Activated CD4-positive, alpha-beta T cell treated with anti-CD3 and anti-CD28 coated beads, Interleukin-2, Interleukin-6, amounts not matched to agents 100 ng/mL and 50 ng/mL, durations not matched to agents 16 hours and 8 hours (primary cell): ENCODE data around the gene TBC1D2B.
A peak's percentile ranks its signal among the peaks of the same experiment; 100 is the strongest.
"Not testable (repeated sequence)": the region's sequence is repeated elsewhere in the genome, so short reads cannot be mapped to it uniquely, and the experiment has no call there.

Source experiments
- DNase-seq: peaks from one replicate; pipeline ENCODE4 v3.0.0-alpha.2; 2020

Gene TBC1D2B

GRCh38 chr15:77998592-77998991, 78.9 kb downstream of the TBC1D2B start:
- DNase-seq, result no peak

- DNase-seq, result not testable (repeated sequence)
Observed at GRCh38 chr15:77997761-77998554, 79.6 kb downstream of the TBC1D2B start.

DNA sequence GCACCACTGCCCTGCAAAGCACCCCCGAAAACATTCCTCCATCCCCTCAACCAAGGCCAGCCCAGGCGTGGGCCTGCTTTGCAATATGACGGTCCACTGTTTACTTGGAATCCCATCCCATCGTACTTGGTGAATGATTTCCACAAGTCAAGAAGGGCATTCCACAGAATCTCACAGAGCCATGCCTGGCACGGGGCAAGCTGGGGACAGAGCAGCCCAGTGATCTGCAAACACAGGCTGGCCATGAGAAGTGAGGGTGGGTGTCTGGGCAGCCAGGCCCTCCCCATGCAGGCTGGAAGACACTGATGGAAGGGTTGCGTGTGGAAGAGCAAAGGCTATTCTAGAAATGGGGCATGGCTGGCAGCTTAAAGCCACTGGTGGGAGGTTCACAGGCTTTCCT, 80.3 kb downstream of the TBC1D2B start:
- DNase-seq, result not testable (repeated sequence)

DNA sequence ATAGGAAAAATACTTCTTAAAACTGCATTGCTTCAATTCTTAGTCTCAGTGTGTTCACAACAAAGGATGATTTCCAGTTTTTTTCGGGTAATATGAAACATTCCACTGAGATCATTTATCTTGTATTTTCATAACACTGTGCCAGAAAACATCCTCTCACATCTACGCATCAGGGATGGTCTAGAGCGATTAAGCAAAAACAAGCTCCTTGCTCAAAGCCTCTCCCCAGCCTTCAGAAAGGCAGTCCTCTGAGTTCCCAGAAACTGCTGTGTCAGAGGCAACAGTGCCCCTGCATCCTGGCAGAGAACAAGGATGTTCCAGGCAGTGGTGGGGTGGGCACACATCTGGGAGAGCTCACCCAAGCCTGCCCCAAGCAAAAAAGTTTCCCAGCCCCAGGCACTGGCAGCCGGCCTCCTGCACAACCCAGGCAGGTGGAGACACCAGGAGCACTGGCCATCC, 80.8 kb downstream of the TBC1D2B start:
- not testable (repeated sequence) for DNase-seq

DNA sequence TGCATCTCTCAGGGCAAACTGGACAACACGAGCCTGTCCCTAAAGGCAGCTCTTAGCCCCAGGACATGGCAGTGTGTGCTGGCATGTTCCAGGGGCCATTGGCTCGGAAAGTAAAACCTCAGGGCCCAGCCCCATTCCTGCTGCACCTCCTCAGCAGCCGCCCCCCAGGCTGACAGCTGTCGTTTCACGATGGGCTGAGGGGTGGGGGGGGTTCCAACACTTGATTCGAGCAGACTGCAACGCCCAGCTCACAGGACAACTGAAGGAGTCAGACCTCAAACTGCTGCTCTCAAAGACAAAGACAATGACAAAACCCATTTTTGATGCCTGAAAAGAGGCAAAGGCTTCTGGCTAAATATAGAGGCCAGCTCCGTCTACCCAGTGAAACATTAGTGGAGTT, 81.3 kb downstream of the TBC1D2B start:
- not testable (repeated sequence) for DNase-seq

DNA sequence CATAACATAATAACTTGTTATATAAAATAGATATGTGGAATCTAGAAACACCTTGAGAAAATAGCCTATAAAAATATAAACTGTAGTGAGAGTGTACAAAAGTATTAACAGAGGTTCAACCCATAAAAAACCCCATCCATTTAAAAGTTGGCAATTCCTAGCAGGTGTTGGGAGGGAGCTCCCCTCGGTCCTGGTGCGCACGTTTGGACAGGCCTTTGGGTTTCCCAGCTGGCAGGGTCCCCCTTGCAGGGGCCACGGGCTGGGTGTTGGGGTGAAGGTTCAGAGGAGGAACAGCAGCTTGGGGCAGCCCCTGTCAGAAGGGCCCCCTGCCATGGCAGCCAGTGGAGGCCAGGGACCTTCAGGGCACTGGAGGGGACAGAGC, 82.0 kb downstream of the TBC1D2B start:
- not testable (repeated sequence) for DNase-seq

- DNase-seq, result not testable (repeated sequence)
Observed at GRCh38 chr15:77994893-77995536, 82.5 kb downstream of the TBC1D2B start.

- DNase-seq, result peak; percentile 42
Observed at GRCh38 chr15:77993970-77994693, 83.4 kb downstream of the TBC1D2B start.

DNA sequence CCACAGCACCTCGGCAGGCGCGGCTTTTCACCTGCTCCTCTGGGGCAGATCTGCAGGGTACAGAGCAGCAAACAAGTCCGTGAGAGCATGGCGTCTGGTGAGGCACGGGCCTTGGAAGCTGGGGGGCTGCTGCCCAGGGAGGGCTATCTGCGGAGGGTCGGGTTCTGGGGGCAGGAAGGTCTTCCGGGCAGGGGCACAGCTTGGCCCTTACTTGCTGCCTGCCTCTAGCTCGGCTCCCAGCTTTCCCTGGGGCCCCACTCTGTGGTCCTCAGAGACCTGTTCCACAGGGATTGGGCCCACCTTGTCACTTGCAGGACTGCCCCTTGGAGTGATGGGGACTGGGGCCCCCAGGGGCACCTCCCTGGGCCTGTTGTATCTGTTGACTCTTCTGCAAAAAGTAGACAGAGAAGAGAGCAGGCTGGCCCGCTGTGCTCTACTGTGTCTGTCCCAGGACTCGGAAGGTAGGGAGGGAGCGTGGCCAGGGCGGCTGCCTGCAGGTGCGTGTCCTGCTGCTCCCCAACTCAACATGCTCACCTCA, 84.1 kb downstream of the TBC1D2B start:
- no peak for DNase-seq

GRCh38 chr15:77992356-77993222, 84.9 kb downstream of the TBC1D2B start:
- no peak for DNase-seq

- DNase-seq, result not testable (repeated sequence)
Observed at GRCh38 chr15:77991658-77992201, 85.8 kb downstream of the TBC1D2B start.

DNA sequence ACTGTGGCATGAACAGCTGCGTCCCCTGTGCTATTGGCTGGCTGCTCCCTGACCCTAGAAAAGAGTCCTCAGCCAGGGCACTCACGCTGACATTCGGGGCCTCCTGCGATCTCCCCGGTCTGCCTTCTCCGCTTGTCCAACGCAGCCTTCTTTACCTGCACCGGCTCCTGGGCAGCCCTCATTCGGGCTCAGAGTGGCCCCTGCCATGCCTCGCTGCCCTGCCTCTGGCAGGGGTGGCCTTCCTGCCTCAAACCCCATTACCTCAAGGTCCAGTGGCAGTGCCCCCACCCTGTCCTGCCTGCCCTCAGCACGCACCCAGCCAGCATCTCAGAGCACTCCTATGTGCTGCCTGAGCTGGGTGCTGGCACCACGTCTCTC, 86.5 kb downstream of the TBC1D2B start:
- no peak for DNase-seq

GRCh38 chr15:77989296-77990143, 88.0 kb downstream of the TBC1D2B start:
- DNase-seq, result no peak

DNA sequence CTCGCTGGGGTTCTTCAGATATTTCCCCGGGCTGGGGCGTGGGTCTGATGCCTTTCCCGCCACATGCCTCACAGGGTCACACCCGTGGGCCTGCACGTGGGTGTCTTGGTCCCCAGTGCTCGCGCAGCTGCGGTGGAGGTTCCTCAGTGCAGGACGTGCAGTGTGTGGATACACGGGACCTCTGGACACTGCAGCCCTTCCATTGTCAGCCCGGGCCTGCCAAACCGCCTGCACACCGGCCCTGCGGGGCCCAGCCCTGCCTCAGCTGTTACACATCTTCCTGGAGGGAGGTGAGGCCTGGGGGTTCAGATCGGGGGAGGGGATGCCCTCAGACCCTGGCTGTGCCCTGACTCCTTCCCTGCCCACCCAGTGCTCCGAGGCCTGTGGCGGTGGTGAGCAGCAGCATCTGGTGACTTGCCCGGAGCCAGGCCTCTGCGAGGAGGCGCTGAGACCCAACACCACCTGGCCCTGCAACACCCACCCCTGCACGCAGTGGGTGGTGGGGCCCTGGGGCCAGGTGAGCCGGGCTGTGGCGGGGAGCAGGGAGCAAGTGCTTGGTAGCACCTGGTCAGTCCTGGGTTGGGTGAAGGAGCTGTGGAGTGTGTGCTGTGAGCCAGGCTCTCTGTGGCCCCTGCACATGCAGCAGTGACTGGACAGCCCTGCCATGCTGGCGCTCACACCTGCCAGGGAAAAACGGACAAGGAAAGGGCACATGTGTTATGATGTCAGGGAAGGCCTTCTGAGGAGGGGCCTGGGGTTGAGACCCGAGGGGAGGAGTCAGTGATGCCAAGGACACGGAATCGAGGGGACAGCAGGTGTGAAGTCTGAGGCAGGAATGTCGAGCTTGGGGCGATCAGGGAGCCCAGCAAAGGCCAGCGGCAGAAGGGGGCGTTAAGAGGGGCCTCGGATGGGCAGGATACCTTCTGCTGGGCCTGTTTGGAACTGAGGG, 88.9 kb downstream of the TBC1D2B start:
- no peak for DNase-seq

GRCh38 chr15:77987765-77988136, 89.8 kb downstream of the TBC1D2B start:
- DNase-seq, result not testable (repeated sequence)

DNA sequence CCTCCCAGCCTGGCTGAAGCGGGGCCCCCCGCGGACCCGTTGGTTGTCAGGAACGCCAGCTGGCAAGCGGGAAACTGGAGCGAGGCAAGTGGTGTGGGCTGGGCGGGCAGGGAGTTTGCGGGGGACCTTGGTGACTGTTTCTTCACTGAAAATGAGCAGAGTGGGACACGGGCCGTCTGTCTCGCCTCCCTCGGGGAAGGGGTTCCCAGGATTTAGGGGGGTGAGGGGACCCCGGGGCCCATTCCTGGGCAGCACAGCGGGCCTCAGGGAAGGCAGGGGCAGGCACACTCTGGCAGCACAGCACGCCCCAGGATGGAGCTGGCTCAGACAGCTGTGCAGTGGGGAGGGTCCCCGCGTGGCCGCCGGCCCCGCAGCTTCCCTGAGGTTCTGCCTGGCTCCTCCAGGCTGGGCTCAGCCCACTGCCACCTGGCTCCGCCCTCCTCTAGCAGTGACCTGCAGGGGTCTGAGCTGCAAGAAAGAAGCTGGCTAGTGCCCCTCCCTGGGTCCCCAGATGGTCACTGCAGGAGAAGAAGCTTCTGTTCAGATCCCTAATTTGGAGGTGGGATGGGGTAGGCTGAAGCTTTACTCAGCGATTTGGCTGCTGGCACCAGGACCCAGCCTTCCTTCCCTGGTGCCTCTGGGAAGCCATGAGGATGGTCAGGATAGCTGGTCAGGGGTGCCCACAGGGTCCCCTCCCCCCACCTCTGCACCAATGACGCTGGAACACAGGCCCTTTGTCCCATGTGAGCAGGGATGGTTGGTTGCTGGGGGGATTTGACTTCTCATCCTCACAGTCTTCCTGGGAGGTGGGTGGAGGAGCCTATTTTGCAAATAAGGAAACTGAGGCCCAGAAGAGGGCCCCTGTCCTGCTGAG, 90.4 kb downstream of the TBC1D2B start:
- no peak for DNase-seq

DNA sequence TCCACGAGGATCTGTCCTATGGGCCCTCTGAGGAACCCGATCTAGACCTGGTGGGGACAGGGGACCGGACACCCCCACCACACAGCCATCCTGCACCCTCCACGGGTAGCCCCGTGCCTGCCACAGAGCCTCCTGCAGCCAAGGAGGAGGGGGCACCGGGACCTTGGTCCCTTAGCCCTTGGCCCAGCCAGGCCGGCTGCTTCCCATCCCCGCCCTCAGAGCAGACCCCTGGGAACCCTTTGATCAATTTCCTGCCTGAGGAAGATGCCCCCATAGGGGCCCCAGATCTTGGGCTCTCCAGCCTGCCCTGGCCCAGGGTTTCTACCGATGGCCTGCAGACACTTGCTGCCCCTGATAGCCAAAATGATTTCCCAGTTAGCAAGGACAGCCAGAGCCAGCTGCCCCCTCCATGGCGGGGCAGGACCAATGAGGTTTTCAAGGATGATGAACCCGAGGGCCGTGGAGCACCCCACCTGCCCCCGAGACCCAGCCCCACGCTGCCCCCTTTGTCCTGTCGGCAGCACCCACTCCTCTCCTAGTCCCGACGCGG, 91.5 kb downstream of the TBC1D2B start:
- no peak for DNase-seq
